Stimulated activated naive CD8-positive, alpha-beta T cell treated with anti-CD3 and anti-CD28 coated beads, Interleukin-15, Interleukin-2, amounts not matched to agents 100 ng/mL and 50 ng/mL, for 24 hours (primary cell): Measurements from ENCODE around the gene MAML3.

Experiments
- H3K27ac Mint-ChIP-seq: one replicate; pipeline ENCODE4 v1.8.0; 2021; ENCODE audit warnings: mild to moderate bottlenecking, mixed read lengths
- H3K27me3 Mint-ChIP-seq: one replicate; pipeline ENCODE4 v1.8.0; 2021; ENCODE audit warnings: mixed read lengths
- H3K36me3 Mint-ChIP-seq: one replicate; pipeline ENCODE4 v1.8.0; 2021; ENCODE audit warnings: low read depth, mixed read lengths
- H3K4me1 Mint-ChIP-seq: one replicate; pipeline ENCODE4 v1.8.0; 2021; ENCODE audit warnings: low read depth, mixed read lengths
- H3K4me3 Mint-ChIP-seq: one replicate; pipeline ENCODE4 v1.8.0; 2021; ENCODE audit warnings: mild to moderate bottlenecking, mixed read lengths
- H3K9me3 Mint-ChIP-seq: one replicate; pipeline ENCODE4 v1.8.0; 2021; ENCODE audit warnings: mixed read lengths

MAML3 gene

GRCh38 chr4:140020457-140021361 lies 133.3 kb downstream of the MAML3 start:
- Mint-ChIP-seq H3K4me3 (no peak overlapping the region), H3K27me3 (no peaks in the 10 kb centered on the region), H3K9me3 (no peaks in the 10 kb centered on the region), H3K4me1 (peaks cover 7% of the 10 kb centered on the region), H3K27ac (no peak overlapping the region), H3K36me3 (no peaks in the 10 kb centered on the region)

GRCh38 chr4:140019619-140020347 lies 134.2 kb downstream of the MAML3 start:
- Mint-ChIP-seq H3K36me3 (no peaks in the 10 kb centered on the region), H3K27ac (no peak overlapping the region)

GRCh38 chr4:140018931-140019618 lies 134.9 kb downstream of the MAML3 start:
- Mint-ChIP-seq H3K27me3 (peaks cover 4% of the 10 kb centered on the region), H3K9me3 (no peaks in the 10 kb centered on the region), H3K4me3 (no peak overlapping the region), H3K36me3 (no peaks in the 10 kb centered on the region), H3K27ac (no peak overlapping the region), H3K4me1 (peaks cover 7% of the 10 kb centered on the region)

More at GRCh38 chr4:140019619-140020347, 134.2 kb downstream of the MAML3 start:
- Mint-ChIP-seq H3K27me3 (no peaks in the 10 kb centered on the region), H3K4me3 (no peak overlapping the region), H3K9me3 (no peaks in the 10 kb centered on the region), H3K4me1 (peaks cover 7% of the 10 kb centered on the region)

- Mint-ChIP-seq H3K4me3 (no peak overlapping the region), H3K4me1 (peaks cover 9% of the 10 kb centered on the region), H3K27me3 (peaks cover 11% of the 10 kb centered on the region), H3K9me3 (no peaks in the 10 kb centered on the region), H3K27ac (no peak overlapping the region), H3K36me3 (no peaks in the 10 kb centered on the region)
These were observed 139.7 kb downstream of the MAML3 start for GRCh38 chr4:140014284-140014683.

- Mint-ChIP-seq H3K27me3 (peaks cover 11% of the 10 kb centered on the region), H3K36me3 (no peaks in the 10 kb centered on the region), H3K4me3 (no peak overlapping the region), H3K4me1 (peaks cover 5% of the 10 kb centered on the region), H3K9me3 (no peaks in the 10 kb centered on the region), H3K27ac (no peak overlapping the region)
These were observed 141.1 kb downstream of the MAML3 start for GRCh38 chr4:140012688-140013486.

GRCh38 chr4:140005699-140006098 lies 148.3 kb downstream of the MAML3 start:
- no peaks in the 10 kb centered on the region for H3K36me3 Mint-ChIP-seq
- H3K4me1 Mint-ChIP-seq, result no peaks in the 10 kb centered on the region
- H3K27ac Mint-ChIP-seq, result no peak overlapping the region
- no peaks in the 10 kb centered on the region for H3K9me3 Mint-ChIP-seq
- no peak overlapping the region for H3K4me3 Mint-ChIP-seq
- peaks cover 10% of the 10 kb centered on the region for H3K27me3 Mint-ChIP-seq

GRCh38 chr4:140004922-140005627 lies 148.9 kb downstream of the MAML3 start:
- no peak overlapping the region for H3K4me3 Mint-ChIP-seq
- H3K9me3 Mint-ChIP-seq, result no peaks in the 10 kb centered on the region
- no peaks in the 10 kb centered on the region for H3K4me1 Mint-ChIP-seq
- no peak overlapping the region for H3K27ac Mint-ChIP-seq
- H3K36me3 Mint-ChIP-seq, result no peaks in the 10 kb centered on the region
- peaks cover 10% of the 10 kb centered on the region for H3K27me3 Mint-ChIP-seq

- H3K4me3 Mint-ChIP-seq, result no peak overlapping the region
- H3K27me3 Mint-ChIP-seq, result peaks cover 10% of the 10 kb centered on the region
These were observed 149.5 kb downstream of the MAML3 start for GRCh38 chr4:140004549-140004895.

GRCh38 chr4:140003876-140004548 lies 150.0 kb downstream of the MAML3 start:
- Mint-ChIP-seq H3K36me3 (no peaks in the 10 kb centered on the region), H3K4me3 (no peak overlapping the region), H3K27ac (no peak overlapping the region), H3K4me1 (no peaks in the 10 kb centered on the region), H3K9me3 (peaks cover under 1% of the 10 kb centered on the region), H3K27me3 (peaks cover 10% of the 10 kb centered on the region)

More at GRCh38 chr4:140004549-140004895, 149.5 kb downstream of the MAML3 start:
- Mint-ChIP-seq H3K27ac (no peak overlapping the region), H3K36me3 (no peaks in the 10 kb centered on the region), H3K4me1 (no peaks in the 10 kb centered on the region), H3K9me3 (no peaks in the 10 kb centered on the region)

- no peaks in the 10 kb centered on the region for H3K36me3 Mint-ChIP-seq
- H3K9me3 Mint-ChIP-seq, result peaks cover 8% of the 10 kb centered on the region
- no peak overlapping the region for H3K27ac Mint-ChIP-seq
- no peak overlapping the region for H3K4me3 Mint-ChIP-seq
- peaks cover 8% of the 10 kb centered on the region for H3K27me3 Mint-ChIP-seq
- no peaks in the 10 kb centered on the region for H3K4me1 Mint-ChIP-seq
These were observed 153.8 kb downstream of the MAML3 start for GRCh38 chr4:140000232-140000631.

- Mint-ChIP-seq H3K27me3 (no peaks in the 10 kb centered on the region), H3K9me3 (no peaks in the 10 kb centered on the region), H3K4me3 (no peak overlapping the region), H3K27ac (no peak overlapping the region), H3K4me1 (peaks cover 15% of the 10 kb centered on the region), H3K36me3 (peaks cover 3% of the 10 kb centered on the region)
These were observed 164.9 kb downstream of the MAML3 start for GRCh38 chr4:139988863-139989765.

GRCh38 chr4:139987502-139987850 lies 166.5 kb downstream of the MAML3 start:
- no peaks in the 10 kb centered on the region for H3K27me3 Mint-ChIP-seq
- H3K4me1 Mint-ChIP-seq, result peaks cover 15% of the 10 kb centered on the region
- H3K36me3 Mint-ChIP-seq, result peaks cover 3% of the 10 kb centered on the region
- no peak overlapping the region for H3K27ac Mint-ChIP-seq
- H3K4me3 Mint-ChIP-seq, result no peak overlapping the region
- H3K9me3 Mint-ChIP-seq, result no peaks in the 10 kb centered on the region
